Measurements from ENCODE around the gene BLM.

BLM gene

DNA sequence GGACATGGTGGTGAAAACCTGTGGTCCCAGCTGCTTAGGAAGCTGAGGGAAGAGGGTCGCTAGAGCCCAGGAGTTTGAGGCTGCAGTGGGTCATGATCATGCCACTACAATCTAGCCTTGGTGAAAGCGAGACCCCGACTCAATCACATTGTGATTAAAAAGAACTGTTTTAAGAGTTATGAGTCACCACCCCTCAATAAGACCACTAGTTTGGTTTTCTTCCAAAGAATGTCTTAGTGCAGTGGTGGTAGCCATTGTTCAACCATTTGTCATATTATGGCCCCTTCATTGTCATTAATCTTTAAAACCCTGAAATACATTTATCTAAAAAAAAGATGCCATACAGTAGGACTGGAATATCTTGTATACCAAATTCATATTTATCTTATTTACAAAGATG lies 48.8 kb downstream of the BLM start:
- Histone ChIP-seq H3K9me3 (ENCODE audit: insufficient read depth, low read depth, low read length) (no peaks in the 10 kb centered on the region), H3K9ac (ENCODE audit: low read depth, low read length) (no peak overlapping the region), H3K4me3 (ENCODE audit: low read length) (no peak overlapping the region), H3K36me3 (ENCODE audit: insufficient read depth, low read depth, low read length) (peaks cover 86% of the 10 kb centered on the region), H3K27me3 (ENCODE audit: insufficient read depth, low read length) (no peaks in the 10 kb centered on the region), H3K4me1 (ENCODE audit: insufficient read depth, low read length) (peaks cover 5% of the 10 kb centered on the region; the same call in 1 of the 2 replicates), H3K27ac (ENCODE audit: low read length) (no peak overlapping the region)

GRCh38 chr15:90769375-90769774 lies 52.2 kb downstream of the BLM start:
- Histone ChIP-seq H3K27me3 (ENCODE audit: insufficient read depth, low read length) (no peaks in the 10 kb centered on the region), H3K9me3 (ENCODE audit: insufficient read depth, low read depth, low read length) (no peaks in the 10 kb centered on the region), H3K4me3 (ENCODE audit: low read length) (no peak overlapping the region), H3K9ac (ENCODE audit: low read depth, low read length) (no peak overlapping the region), H3K4me1 (ENCODE audit: insufficient read depth, low read length) (no peaks in the 10 kb centered on the region), H3K27ac (ENCODE audit: low read length) (no peak overlapping the region), H3K36me3 (ENCODE audit: insufficient read depth, low read depth, low read length) (peaks cover 76% of the 10 kb centered on the region)

DNA sequence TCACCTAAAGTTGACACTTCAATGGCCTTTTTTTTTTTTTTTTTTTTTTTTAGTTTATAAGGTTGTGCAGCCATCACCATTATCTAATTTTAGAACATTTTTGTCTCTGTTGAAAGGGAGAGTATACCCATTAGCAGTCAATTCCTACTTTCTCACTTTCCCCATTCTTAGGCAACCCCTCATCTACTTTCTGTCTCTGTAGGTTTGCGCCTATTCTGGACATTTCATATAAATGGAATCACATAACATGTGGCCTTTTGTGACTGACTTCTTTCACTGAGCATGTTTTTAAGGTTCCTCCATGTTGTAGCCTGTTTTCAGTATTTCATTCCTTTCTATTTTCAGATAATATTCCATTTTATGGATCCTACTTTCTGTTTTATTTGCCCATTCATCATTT lies 56.3 kb downstream of the BLM start:
- H3K9me3 ChIP-seq (ENCODE audit: insufficient read depth, low read depth, low read length) = no peaks in the 10 kb centered on the region
- no peak overlapping the region for H3K9ac ChIP-seq (ENCODE audit: low read depth, low read length)
- no peaks in the 10 kb centered on the region for H3K27me3 ChIP-seq (ENCODE audit: insufficient read depth, low read length)
- no peaks in the 10 kb centered on the region for H3K4me1 ChIP-seq (ENCODE audit: insufficient read depth, low read length)
- peaks cover 74% of the 10 kb centered on the region for H3K36me3 ChIP-seq (ENCODE audit: insufficient read depth, low read depth, low read length)
- no peak overlapping the region for H3K27ac ChIP-seq (ENCODE audit: low read length)
- H3K4me3 ChIP-seq (ENCODE audit: low read length) = no peak overlapping the region

DNA sequence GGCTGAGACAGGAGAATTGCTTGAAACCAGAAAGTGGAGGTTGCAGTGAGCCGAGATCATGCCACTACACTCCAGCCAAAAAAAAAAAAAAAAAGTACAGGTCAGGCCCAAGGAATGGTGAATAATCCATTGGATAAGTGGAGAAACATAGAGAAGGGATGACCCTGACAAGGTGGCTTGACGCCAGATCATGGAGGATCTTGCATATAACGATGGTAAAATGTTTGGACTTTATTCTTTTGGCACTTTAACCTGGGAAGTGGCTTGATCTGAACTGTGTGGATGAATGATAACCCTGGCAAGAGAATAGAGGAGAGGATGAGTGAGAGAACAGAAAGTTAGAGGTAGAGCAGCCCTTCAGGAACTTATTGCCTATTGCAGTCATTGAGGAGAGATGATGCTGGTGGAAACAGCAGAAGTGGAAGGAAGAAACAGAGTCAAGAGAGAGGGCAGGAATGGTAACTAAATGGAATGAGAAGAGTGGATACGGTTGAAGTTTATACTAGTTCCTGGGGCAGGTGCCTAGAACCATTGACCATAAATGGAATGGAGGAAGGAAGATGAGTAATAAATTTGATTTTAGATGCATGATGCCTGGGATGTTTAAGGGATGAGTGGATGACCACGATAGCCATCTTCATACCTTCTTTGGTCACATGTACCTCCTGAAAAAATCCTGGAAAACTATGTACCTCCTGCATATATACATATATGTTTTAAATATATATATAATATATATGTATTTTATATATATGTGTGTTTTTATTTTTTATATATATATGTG lies 57.8 kb downstream of the BLM start:
- H3K9ac ChIP-seq (ENCODE audit: low read depth, low read length) = no peak overlapping the region
- H3K4me1 ChIP-seq (ENCODE audit: insufficient read depth, low read length) = no peaks in the 10 kb centered on the region
- H3K27me3 ChIP-seq (ENCODE audit: insufficient read depth, low read length) = no peaks in the 10 kb centered on the region
- peaks cover 68% of the 10 kb centered on the region for H3K36me3 ChIP-seq (ENCODE audit: insufficient read depth, low read depth, low read length)
- H3K27ac ChIP-seq (ENCODE audit: low read length) = no peak overlapping the region
- H3K9me3 ChIP-seq (ENCODE audit: insufficient read depth, low read depth, low read length) = no peaks in the 10 kb centered on the region
- H3K4me3 ChIP-seq (ENCODE audit: low read length) = no peak overlapping the region

DNA sequence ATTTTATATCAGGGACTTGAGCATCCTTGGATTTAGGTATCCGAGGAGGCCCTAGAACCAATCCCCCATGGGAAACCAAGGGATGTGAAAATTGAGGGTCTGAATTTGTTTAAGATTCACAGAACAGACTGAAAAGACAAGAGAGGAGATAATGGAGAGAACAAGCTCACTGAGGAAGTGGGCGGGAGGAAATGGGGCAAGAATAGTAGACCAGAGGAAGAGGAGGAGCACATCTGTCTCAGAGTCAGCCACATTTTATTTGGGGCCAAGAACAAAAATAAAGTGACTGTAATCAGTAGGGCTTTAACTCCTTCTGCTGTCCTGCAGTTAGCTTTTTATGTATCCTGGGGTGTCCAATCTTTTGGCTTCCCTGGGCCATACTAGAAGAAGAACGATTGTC lies 63.8 kb downstream of the BLM start:
- Histone ChIP-seq H3K4me1 (ENCODE audit: insufficient read depth, low read length) (no peaks in the 10 kb centered on the region), H3K27ac (ENCODE audit: low read length) (no peak overlapping the region), H3K4me3 (ENCODE audit: low read length) (no peak overlapping the region), H3K9me3 (ENCODE audit: insufficient read depth, low read depth, low read length) (no peaks in the 10 kb centered on the region), H3K9ac (ENCODE audit: low read depth, low read length) (no peak overlapping the region), H3K27me3 (ENCODE audit: insufficient read depth, low read length) (no peaks in the 10 kb centered on the region), H3K36me3 (ENCODE audit: insufficient read depth, low read depth, low read length) (peaks cover 73% of the 10 kb centered on the region)

- Histone ChIP-seq H3K4me3 (ENCODE audit: low read length) (no peak overlapping the region), H3K9ac (ENCODE audit: low read depth, low read length) (no peak overlapping the region), H3K27ac (ENCODE audit: low read length) (no peak overlapping the region), H3K27me3 (ENCODE audit: insufficient read depth, low read length) (no peaks in the 10 kb centered on the region), H3K9me3 (ENCODE audit: insufficient read depth, low read depth, low read length) (no peaks in the 10 kb centered on the region), H3K4me1 (ENCODE audit: insufficient read depth, low read length) (no peaks in the 10 kb centered on the region), H3K36me3 (ENCODE audit: insufficient read depth, low read depth, low read length) (peaks cover 71% of the 10 kb centered on the region)
Measured at GRCh38 chr15:90782442-90782841, 65.3 kb downstream of the BLM start.

DNA sequence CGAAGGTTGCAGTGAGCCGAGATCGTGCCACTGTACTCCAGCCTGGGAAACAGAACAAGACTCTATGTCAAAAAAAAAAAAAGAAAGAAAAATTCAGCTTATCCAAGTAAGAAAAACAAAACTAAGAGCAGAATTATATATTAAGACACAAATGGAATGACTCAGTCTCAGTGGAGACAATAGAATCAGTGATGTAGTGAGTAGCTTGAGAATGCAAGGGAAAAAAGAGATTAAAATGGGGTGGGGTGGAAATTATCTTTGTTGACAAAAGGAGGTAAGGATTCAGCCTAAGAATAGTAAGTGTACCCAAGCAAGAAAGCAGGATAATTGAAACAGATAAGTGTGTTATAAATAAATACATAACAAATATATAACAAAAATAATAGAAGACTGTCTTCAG lies 70.7 kb downstream of the BLM start:
- Histone ChIP-seq H3K4me3 (ENCODE audit: low read length) (no peak overlapping the region), H3K36me3 (ENCODE audit: insufficient read depth, low read depth, low read length) (peaks cover 86% of the 10 kb centered on the region), H3K27ac (ENCODE audit: low read length) (no peak overlapping the region), H3K4me1 (ENCODE audit: insufficient read depth, low read length) (no peaks in the 10 kb centered on the region), H3K27me3 (ENCODE audit: insufficient read depth, low read length) (no peaks in the 10 kb centered on the region), H3K9me3 (ENCODE audit: insufficient read depth, low read depth, low read length) (no peaks in the 10 kb centered on the region), H3K9ac (ENCODE audit: low read depth, low read length) (no peak overlapping the region)

DNA sequence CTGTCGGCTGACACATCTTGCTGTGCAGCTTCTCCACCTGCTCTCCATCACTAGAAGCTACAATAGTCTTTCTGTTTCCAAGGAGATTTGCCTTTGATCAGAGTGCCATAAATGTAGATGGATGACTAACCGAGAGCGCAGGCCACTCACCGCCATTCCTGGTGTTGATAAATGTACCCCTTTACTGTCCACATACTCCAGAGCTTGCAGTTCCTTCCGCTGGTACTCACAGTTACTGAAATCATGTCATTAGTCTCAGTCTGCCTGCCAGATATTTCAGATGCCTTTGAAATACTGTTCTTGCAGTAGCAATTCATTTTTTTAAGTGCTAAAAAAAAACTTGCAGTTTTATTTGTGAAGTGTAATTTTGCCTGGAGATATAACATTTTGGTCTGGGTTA lies 72.3 kb downstream of the BLM start:
- Histone ChIP-seq H3K27ac (ENCODE audit: low read length) (no peak overlapping the region), H3K27me3 (ENCODE audit: insufficient read depth, low read length) (no peaks in the 10 kb centered on the region), H3K9me3 (ENCODE audit: insufficient read depth, low read depth, low read length) (no peaks in the 10 kb centered on the region), H3K36me3 (ENCODE audit: insufficient read depth, low read depth, low read length) (peaks cover 89% of the 10 kb centered on the region), H3K4me1 (ENCODE audit: insufficient read depth, low read length) (no peaks in the 10 kb centered on the region), H3K4me3 (ENCODE audit: low read length) (no peak overlapping the region), H3K9ac (ENCODE audit: low read depth, low read length) (no peak overlapping the region)

- Histone ChIP-seq H3K9me3 (ENCODE audit: insufficient read depth, low read depth, low read length) (no peaks in the 10 kb centered on the region), H3K36me3 (ENCODE audit: insufficient read depth, low read depth, low read length) (peaks cover 87% of the 10 kb centered on the region), H3K27me3 (ENCODE audit: insufficient read depth, low read length) (no peaks in the 10 kb centered on the region), H3K4me1 (ENCODE audit: insufficient read depth, low read length) (no peaks in the 10 kb centered on the region), H3K27ac (ENCODE audit: low read length) (no peak overlapping the region), H3K4me3 (ENCODE audit: low read length) (no peak overlapping the region), H3K9ac (ENCODE audit: low read depth, low read length) (no peak overlapping the region)
Measured at GRCh38 chr15:90790057-90790456, 72.9 kb downstream of the BLM start.

GRCh38 chr15:90790561-90790960 lies 73.4 kb downstream of the BLM start:
- Histone ChIP-seq H3K36me3 (ENCODE audit: insufficient read depth, low read depth, low read length) (peaks cover 87% of the 10 kb centered on the region), H3K9me3 (ENCODE audit: insufficient read depth, low read depth, low read length) (no peaks in the 10 kb centered on the region), H3K4me1 (ENCODE audit: insufficient read depth, low read length) (no peaks in the 10 kb centered on the region), H3K27me3 (ENCODE audit: insufficient read depth, low read length) (no peaks in the 10 kb centered on the region), H3K9ac (ENCODE audit: low read depth, low read length) (no peak overlapping the region), H3K27ac (ENCODE audit: low read length) (no peak overlapping the region), H3K4me3 (ENCODE audit: low read length) (no peak overlapping the region)

GRCh38 chr15:90794538-90794937 lies 77.4 kb downstream of the BLM start:
- H3K36me3 ChIP-seq (ENCODE audit: insufficient read depth, low read depth, low read length) = peaks cover 77% of the 10 kb centered on the region
- no peak overlapping the region for H3K9ac ChIP-seq (ENCODE audit: low read depth, low read length)
- no peaks in the 10 kb centered on the region for H3K4me1 ChIP-seq (ENCODE audit: insufficient read depth, low read length)
- no peaks in the 10 kb centered on the region for H3K9me3 ChIP-seq (ENCODE audit: insufficient read depth, low read depth, low read length)
- no peaks in the 10 kb centered on the region for H3K27me3 ChIP-seq (ENCODE audit: insufficient read depth, low read length)
- H3K27ac ChIP-seq (ENCODE audit: low read length) = no peak overlapping the region
- H3K4me3 ChIP-seq (ENCODE audit: low read length) = no peak overlapping the region

DNA sequence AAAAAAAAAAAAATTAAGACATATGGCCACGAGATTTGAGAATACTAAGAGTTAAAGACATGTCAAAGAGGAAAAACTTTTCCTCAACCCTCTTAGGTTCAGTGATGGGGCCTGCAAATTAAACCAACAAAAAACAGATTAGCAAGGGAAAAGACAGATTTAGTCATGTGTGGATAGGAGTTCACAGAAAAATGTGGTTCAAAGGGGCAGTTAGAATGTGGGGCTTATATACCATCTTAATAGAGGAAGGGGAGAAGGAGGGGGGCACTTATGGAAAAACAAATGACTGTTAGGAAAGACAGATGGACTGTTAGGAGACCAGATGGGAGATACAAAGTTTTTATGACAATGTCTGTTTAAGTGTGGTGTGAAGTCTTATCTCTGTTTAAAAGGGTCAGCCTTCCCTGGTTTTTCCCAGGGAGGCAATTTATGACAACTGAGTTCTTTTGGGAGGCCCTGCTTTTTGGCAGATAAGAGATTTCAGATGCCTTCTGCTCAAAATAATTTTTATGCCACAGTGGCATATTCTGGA lies 82.6 kb downstream of the BLM start:
- no peaks in the 10 kb centered on the region for H3K9me3 ChIP-seq (ENCODE audit: insufficient read depth, low read depth, low read length)
- no peak overlapping the region for H3K9ac ChIP-seq (ENCODE audit: low read depth, low read length)
- H3K27me3 ChIP-seq (ENCODE audit: insufficient read depth, low read length) = no peaks in the 10 kb centered on the region
- H3K4me3 ChIP-seq (ENCODE audit: low read length) = no peak overlapping the region
- peaks cover 68% of the 10 kb centered on the region for H3K36me3 ChIP-seq (ENCODE audit: insufficient read depth, low read depth, low read length)
- no peaks in the 10 kb centered on the region for H3K4me1 ChIP-seq (ENCODE audit: insufficient read depth, low read length)
- no peak overlapping the region for H3K27ac ChIP-seq (ENCODE audit: low read length)

Measured in iPS-20b (cell line).